IMR-90 (cell line): ENCODE measurements around the gene RUNX3. TPM values are rescaled to one million over a fixed set of nuclear protein-coding genes. Genes with fewer than 3 reads are reported as not detected.

Experiments
- ATAC-seq: fragments of 200-7000 bp; cut with Tn5 transposase; 2 replicates; pipeline ENCODE4 v1.9.1; 2020; ENCODE audit warnings: low read depth, mild to moderate bottlenecking, moderate library complexity
- BruUV-seq: library from RNA; stranded (reverse); fragments of 400-500 nt; replicated peaks from 2 replicates; lab custom pipeline; 2021; lab: Mats Ljungman, UMichigan
- CTCF ChIA-PET: fragments of 300-600 bp; formaldehyde crosslinking; extraction: SDS; loops from one replicate; lab custom pipeline; 2021; ENCODE audit warnings: antibody characterized with exemption; lab: Yijun Ruan, JAX
- POLR2A ChIA-PET: fragments of 300-600 bp; sonication (Branson Sonifier 250); formaldehyde crosslinking; loops from one replicate; lab custom pipeline; 2022; ENCODE audit warnings: antibody characterized with exemption; ENCODE audit not compliant: unreplicated experiment; lab: Charles Lee
- DNase-seq: peaks from one replicate; pipeline ENCODE4 v3.0.0; 2013
- H2AFZ ChIP-seq: replicated peaks from 2 replicates; pipeline ENCODE3; 2013; ENCODE audit warnings: low read length, mild to moderate bottlenecking; ENCODE audit not compliant: poor library complexity
- H2AK5ac ChIP-seq: 2 replicates; pipeline ENCODE4 v1.6.1; 2013; ENCODE audit warnings: low read depth, low read length, inconsistent platforms
- H2AK9ac ChIP-seq: replicated peaks from 2 replicates; pipeline ENCODE3; 2013; ENCODE audit warnings: mild to moderate bottlenecking, low read depth, low read length, moderate library complexity; ENCODE audit not compliant: poor library complexity
- H2BK120ac ChIP-seq: 2 replicates; pipeline ENCODE4 v1.6.1; 2013; ENCODE audit warnings: low read depth, low read length, inconsistent platforms
- H2BK15ac ChIP-seq: 3 replicates; pipeline ENCODE4 v1.6.1; 2013; ENCODE audit warnings: low read depth, low read length, inconsistent platforms
- H2BK20ac ChIP-seq: 2 replicates; pipeline ENCODE4 v1.6.1; 2013; ENCODE audit warnings: low read depth, mild to moderate bottlenecking, inconsistent platforms, low read length, moderate library complexity
- H2BK5ac ChIP-seq: 2 replicates; pipeline ENCODE4 v1.6.1; 2013; ENCODE audit warnings: mild to moderate bottlenecking, low read depth, low read length, inconsistent platforms; ENCODE audit not compliant: poor library complexity, severe bottlenecking
- H3K14ac ChIP-seq: replicated peaks from 2 replicates; pipeline ENCODE4 v1.6.1; 2013; ENCODE audit warnings: low read depth, low read length, inconsistent platforms
- H3K18ac ChIP-seq: 2 replicates; pipeline ENCODE4 v1.6.1; 2013; ENCODE audit warnings: low read depth, low read length, control low read depth
- H3K23ac ChIP-seq: 2 replicates; pipeline ENCODE4 v1.6.1; 2013; ENCODE audit warnings: low read depth, low read length, inconsistent platforms
- H3K27ac ChIP-seq: 2 replicates; pipeline ENCODE4 v1.5.1; 2013; ENCODE audit warnings: mild to moderate bottlenecking, control low read depth, low read length; ENCODE audit not compliant: insufficient read depth
- H3K27me3 ChIP-seq: 2 replicates; pipeline ENCODE4 v1.6.1; 2013; ENCODE audit warnings: low read length; ENCODE audit not compliant: control insufficient read depth, insufficient read depth
- H3K36me3 ChIP-seq: 2 replicates; pipeline ENCODE4 v1.6.1; 2013; ENCODE audit warnings: low read length, mixed read lengths; ENCODE audit not compliant: control insufficient read depth, insufficient read depth
- H3K4ac ChIP-seq: 2 replicates; pipeline ENCODE4 v1.6.1; 2013; ENCODE audit warnings: low read depth, low read length, inconsistent platforms
- H3K4me1 ChIP-seq: 2 replicates; pipeline ENCODE4 v1.6.1; 2013; ENCODE audit warnings: low read length, mixed read lengths; ENCODE audit not compliant: control insufficient read depth, insufficient read depth
- H3K4me2 ChIP-seq: 2 replicates; pipeline ENCODE4 v1.6.1; 2013; ENCODE audit warnings: low read depth, mild to moderate bottlenecking, control low read depth, low read length, moderate library complexity
- H3K4me3 ChIP-seq: 2 replicates; pipeline ENCODE4 v1.5.1; 2013; ENCODE audit warnings: low read depth, mild to moderate bottlenecking, control low read depth, low read length, moderate library complexity; ENCODE audit not compliant: insufficient read depth
- H3K56ac ChIP-seq: 2 replicates; pipeline ENCODE4 v1.6.1; 2013; ENCODE audit warnings: low read length, inconsistent platforms; ENCODE audit not compliant: insufficient read depth; ENCODE audit errors: extremely low read depth
- H3K79me1 ChIP-seq, 2 experiments: 2 replicates each; pipeline ENCODE4 v1.6.1; 2013; ENCODE audit warnings: low read length in 2 of 2, inconsistent platforms in 1 of 2, low read depth in 1 of 2
- H3K9ac ChIP-seq: 2 replicates; pipeline ENCODE4 v1.6.1; 2013; ENCODE audit warnings: low read depth, low read length, control low read depth
- H3K9me1 ChIP-seq: 2 replicates; pipeline ENCODE4 v1.6.1; 2013; ENCODE audit warnings: low read length, inconsistent platforms; ENCODE audit not compliant: insufficient read depth
- H3K9me3 ChIP-seq: 2 replicates; pipeline ENCODE4 v1.6.1; 2013; ENCODE audit warnings: low read length; ENCODE audit not compliant: control insufficient read depth, insufficient read depth
- H4K20me1 ChIP-seq: 2 replicates; pipeline ENCODE4 v1.6.1; 2013; ENCODE audit warnings: low read length, inconsistent platforms; ENCODE audit not compliant: insufficient read depth
- H4K5ac ChIP-seq: 2 replicates; pipeline ENCODE4 v1.6.1; 2013; ENCODE audit warnings: mild to moderate bottlenecking, low read depth, low read length, control low read depth
- H4K8ac ChIP-seq, 2 experiments: 2 replicates each; pipeline ENCODE4 v1.6.1; 2013; ENCODE audit warnings: low read depth in 2 of 2, low read length in 2 of 2, control low read depth in 1 of 2, inconsistent platforms in 1 of 2
- H4K91ac ChIP-seq: 2 replicates; pipeline ENCODE4 v1.6.1; 2013; ENCODE audit warnings: low read depth, low read length, inconsistent platforms; ENCODE audit not compliant: insufficient read depth
- BHLHE40 ChIP-seq: fragments of 150-350 bp; IDR thresholded peaks from 2 replicates; pipeline ENCODE4 v1.6.1; 2016; ENCODE audit warnings: mild to moderate bottlenecking, low read depth, low read length
- CTCF ChIP-seq: conservative IDR thresholded peaks from 2 replicates; pipeline ENCODE4 v1.5.1; 2012; ENCODE audit warnings: mild to moderate bottlenecking, low read depth, low read length, improper control_type of control experiment
- ELK1 ChIP-seq: fragments of 150-350 bp; IDR thresholded peaks from 2 replicates; pipeline ENCODE4 v1.6.1; 2016; ENCODE audit warnings: low read depth, mild to moderate bottlenecking, low read length, moderate library complexity, borderline replicate concordance
- MAFK ChIP-seq: IDR thresholded peaks from 2 replicates; pipeline ENCODE4 v1.6.1; 2012; ENCODE audit warnings: low read depth, low read length, improper control_type of control experiment
- WGBS, 2 experiments: methylation state at CpG; one replicate each; pipeline versions ENCODE4 v1.1.5 to v1.1.7; 2013; ENCODE audit warnings: missing lambda C conversion rate in 2 of 2; ENCODE audit not compliant: insufficient read length in 1 of 2; ENCODE audit errors: extremely low coverage in 2 of 2; 5-methylcytosine and 5-hydroxymethylcytosine counted together
- dilution Hi-C: fragments of 300-500 bp; cut with HindIII; formaldehyde crosslinking; loops from one replicate; pipeline ENCODE4 v1.14.3; 2018; ENCODE audit warnings: low sequenced_read_pairs; ENCODE audit not compliant: unreplicated experiment
- in situ Hi-C: fragments of 300-500 bp; cut with MboI; formaldehyde crosslinking; loops from 3 replicates; pipeline ENCODE4 v1.14.3; 2019; ENCODE audit warnings: low sequenced_read_pairs, inconsistent platforms, mixed read lengths
- intact Hi-C: fragments of 100-400 bp; cut with micrococcal nuclease; formaldehyde crosslinking; loops from 2 replicates; pipeline ENCODE4 v1.10.0; 2022
- polyA plus RNA-seq, 3 experiments: library from polyadenylated mRNA; depleted of rRNA; stranded (reverse); fragments of >200 nt; gene quantifications; 2 replicates each; pipeline ENCODE4 v1.2.3, GENCODE V29; 2012; ENCODE audit warnings: low replicate concordance in 1 of 3
- total RNA-seq: library from RNA; depleted of rRNA; stranded (reverse); fragments of >200 nt; gene quantifications from 2 replicates; pipeline ENCODE4 v1.2.3, GENCODE V29; 2012

Gene RUNX3
- total and polyA plus RNA-seq, 2 of the 4 experiments (the other 2 are of a cell fraction): 0.07 TPM; not detected in 1

- Histone ChIP-seq H2BK20ac (no peak overlapping the region), H3K27ac (no peak overlapping the region), H4K91ac (no peak overlapping the region), H3K18ac (no peak overlapping the region), H3K4ac (no peak overlapping the region), H3K27me3 (peaks cover 10% of the 10 kb centered on the region; the same call in 1 of the 2 replicates), H3K14ac (no peak overlapping the region), H3K23ac (no peak overlapping the region), H4K8ac (no peak overlapping the region), H3K79me1 (no peaks in the 10 kb centered on the region), H3K9ac (no peak overlapping the region), H2BK120ac (no peak overlapping the region), H2AK9ac (no peak overlapping the region), H3K9me1 (no peaks in the 10 kb centered on the region), H2BK15ac (no peak overlapping the region), H3K4me1 (no peaks in the 10 kb centered on the region), H2AK5ac (no peak overlapping the region), H4K20me1 (no peaks in the 10 kb centered on the region), H3K36me3 (no peaks in the 10 kb centered on the region), H4K5ac (no peak overlapping the region), H2AFZ (no peak overlapping the region), H3K4me2 (no peak overlapping the region), H3K4me3 (no peak overlapping the region), H3K9me3 (peaks cover 1% of the 10 kb centered on the region; the same call in 1 of the 2 replicates), H2BK5ac (no peak overlapping the region), H3K56ac (no peak overlapping the region)
- dilution Hi-C loops: no loop called here
- no TSS peak for BruUV-seq
- TF ChIP-seq BHLHE40 (no peak), ELK1 (no peak), MAFK (no peak), CTCF (no peak)
- 67% methylated on average over 5 of the region's 7 CpGs; no CpG with 5 or more reads in 1 of the 2 experiments for WGBS, 2 experiments
- DNase-seq (no peak), ATAC-seq (no peak)
- POLR2A ChIA-PET: no interaction called here
- CTCF ChIA-PET: no interaction called here
- in situ Hi-C loops: no loop called here
- intact Hi-C loops: no loop called here
Measured at GRCh38 chr1:24908591-24909259, 21.4 kb downstream of the RUNX3 start.
